ENCODE results near the gene LYRM4. TPM values are rescaled to one million over a fixed set of nuclear protein-coding genes. Genes with fewer than 3 reads are reported as not detected.

LYRM4 gene
- total and polyA plus RNA-seq, 2 donors (not counting 1 experiment from before 2014, with no cell fraction given): 14.5 to 31.9 TPM

GRCh38 chr6:5217356-5217755 is 43.4 kb downstream of the LYRM4 start:
- Histone ChIP-seq H3K36me3 (ENCODE audit: control insufficient read depth, insufficient read depth, low read length) (no peaks in the 10 kb centered on the region), H3K4me2 (ENCODE audit: extremely low read depth, insufficient read depth, low read length) (no peak overlapping the region), H2AFZ (ENCODE audit: low read length) (no peak overlapping the region), H4K20me1 (ENCODE audit: control insufficient read depth, extremely low read depth, insufficient read depth, low read length) (no peaks in the 10 kb centered on the region), H3K79me2 (ENCODE audit: control insufficient read depth, insufficient read depth, low read length) (no peaks in the 10 kb centered on the region), H3K9me3 (ENCODE audit: control insufficient read depth, insufficient read depth, low read depth, low read length) (no peaks in the 10 kb centered on the region), H3K27me3 (ENCODE audit: control insufficient read depth, insufficient read depth, low read length) (no peaks in the 10 kb centered on the region), H3K4me3 (replicated peaks in 1 of 4; ENCODE audit: control extremely low read depth in 1 of 4, insufficient read depth in 1 of 4, low read depth in 3 of 4, low read length in 4 of 4) (no peak overlapping the region), H3K27ac (ENCODE audit: insufficient read depth, low read length) (no peak overlapping the region), H3K4me1 (ENCODE audit: control insufficient read depth, extremely low read depth, insufficient read depth, low read length) (peaks cover 10% of the 10 kb centered on the region), H3K9ac (ENCODE audit: insufficient read depth, low read length) (no peak overlapping the region)
- DNase-seq (ENCODE audit: low read depth in 2 of 2): no peak
- TF ChIP-seq EZH2 (IDR thresholded peaks at IDR 0.05; ENCODE audit: low read length, missing control alignments) (no peak), CTCF (conservative IDR thresholded peaks at IDR 0.05 in 1 of 2, IDR thresholded peaks at IDR 0.05 in 1 of 2; ENCODE audit: low read depth in 1 of 2, low read length in 2 of 2) (no peak)

- H2AFZ ChIP-seq (ENCODE audit: low read length): no peak overlapping the region
- no peak overlapping the region for H3K4me3 ChIP-seq (replicated peaks in 1 of 4; ENCODE audit: control extremely low read depth in 1 of 4, insufficient read depth in 1 of 4, low read depth in 3 of 4, low read length in 4 of 4)
These were observed 45.0 kb downstream of the LYRM4 start for GRCh38 chr6:5215799-5216198.

GRCh38 chr6:5215159-5215558 is 45.6 kb downstream of the LYRM4 start:
- H3K36me3 ChIP-seq (ENCODE audit: control insufficient read depth, insufficient read depth, low read length): no peaks in the 10 kb centered on the region
- no peaks in the 10 kb centered on the region for H4K20me1 ChIP-seq (ENCODE audit: control insufficient read depth, extremely low read depth, insufficient read depth, low read length)
- no peak for TF ChIP-seq EZH2 (IDR thresholded peaks at IDR 0.05; ENCODE audit: low read length, missing control alignments)
- no peak for TF ChIP-seq CTCF (conservative IDR thresholded peaks at IDR 0.05 in 1 of 2, IDR thresholded peaks at IDR 0.05 in 1 of 2; ENCODE audit: low read depth in 1 of 2, low read length in 2 of 2)
- H3K9ac ChIP-seq (ENCODE audit: insufficient read depth, low read length): no peak overlapping the region
- H3K4me3 ChIP-seq (replicated peaks in 1 of 4; ENCODE audit: control extremely low read depth in 1 of 4, insufficient read depth in 1 of 4, low read depth in 3 of 4, low read length in 4 of 4): no peak overlapping the region
- peak; percentile 24 to 31 for DNase-seq (ENCODE audit: low read depth in 2 of 2)
- peaks cover 10% of the 10 kb centered on the region for H3K4me1 ChIP-seq (ENCODE audit: control insufficient read depth, extremely low read depth, insufficient read depth, low read length)
- no peaks in the 10 kb centered on the region for H3K9me3 ChIP-seq (ENCODE audit: control insufficient read depth, insufficient read depth, low read depth, low read length)
- H3K27ac ChIP-seq (ENCODE audit: insufficient read depth, low read length): no peak overlapping the region
- H3K4me2 ChIP-seq (ENCODE audit: extremely low read depth, insufficient read depth, low read length): no peak overlapping the region
- H3K79me2 ChIP-seq (ENCODE audit: control insufficient read depth, insufficient read depth, low read length): no peaks in the 10 kb centered on the region
- no peaks in the 10 kb centered on the region for H3K27me3 ChIP-seq (ENCODE audit: control insufficient read depth, insufficient read depth, low read length)
- H2AFZ ChIP-seq (ENCODE audit: low read length): no peak overlapping the region

More at GRCh38 chr6:5215799-5216198, 45.0 kb downstream of the LYRM4 start:
- H3K4me1 ChIP-seq (ENCODE audit: control insufficient read depth, extremely low read depth, insufficient read depth, low read length): peaks cover 10% of the 10 kb centered on the region
- DNase-seq (ENCODE audit: low read depth in 2 of 2): no peak
- no peak overlapping the region for H3K4me2 ChIP-seq (ENCODE audit: extremely low read depth, insufficient read depth, low read length)
- no peaks in the 10 kb centered on the region for H3K27me3 ChIP-seq (ENCODE audit: control insufficient read depth, insufficient read depth, low read length)
- no peak overlapping the region for H3K9ac ChIP-seq (ENCODE audit: insufficient read depth, low read length)
- no peaks in the 10 kb centered on the region for H3K79me2 ChIP-seq (ENCODE audit: control insufficient read depth, insufficient read depth, low read length)
- H3K27ac ChIP-seq (ENCODE audit: insufficient read depth, low read length): no peak overlapping the region
- H3K36me3 ChIP-seq (ENCODE audit: control insufficient read depth, insufficient read depth, low read length): no peaks in the 10 kb centered on the region
- H4K20me1 ChIP-seq (ENCODE audit: control insufficient read depth, extremely low read depth, insufficient read depth, low read length): no peaks in the 10 kb centered on the region
- no peaks in the 10 kb centered on the region for H3K9me3 ChIP-seq (ENCODE audit: control insufficient read depth, insufficient read depth, low read depth, low read length)
- TF ChIP-seq EZH2 (IDR thresholded peaks at IDR 0.05; ENCODE audit: low read length, missing control alignments) (no peak), CTCF (conservative IDR thresholded peaks at IDR 0.05 in 1 of 2, IDR thresholded peaks at IDR 0.05 in 1 of 2; ENCODE audit: low read depth in 1 of 2, low read length in 2 of 2) (no peak)
